GM21390 (cell line): ENCODE results near the gene RAPGEF2.

Experiments
- ATAC-seq: cut with Tn5 transposase; IDR thresholded peaks from one replicate; pipeline ENCODE4 v1.9.1; 2021; ENCODE audit not compliant: unreplicated experiment

The RAPGEF2 gene

GRCh38 chr4:159129814-159130550, 27.1 kb downstream of the RAPGEF2 start:
- no peak for ATAC-seq

- no peak for ATAC-seq
Observed at GRCh38 chr4:159131564-159131963, 28.7 kb downstream of the RAPGEF2 start.

GRCh38 chr4:159134429-159134828, 31.6 kb downstream of the RAPGEF2 start:
- ATAC-seq = no peak

- ATAC-seq = no peak
Observed at GRCh38 chr4:159137176-159137575, 34.3 kb downstream of the RAPGEF2 start.

DNA sequence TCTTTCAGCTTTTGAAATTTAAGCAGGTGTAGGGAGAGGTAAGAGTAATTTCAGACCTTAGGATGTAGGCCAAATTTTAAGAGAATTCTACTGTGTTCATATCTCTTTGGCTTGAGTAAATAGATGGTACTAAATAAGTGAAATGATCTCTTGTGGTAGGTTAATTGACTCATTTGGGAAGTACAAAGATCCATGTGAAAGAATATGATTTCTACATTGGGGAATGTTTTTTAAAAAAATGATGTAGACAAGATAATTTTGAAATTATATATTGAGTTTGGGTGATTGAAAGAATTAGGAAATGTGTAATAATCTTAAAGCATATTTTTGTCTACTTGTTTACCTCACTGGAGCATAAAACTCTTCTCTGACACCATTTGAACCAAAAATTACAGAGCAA, 35.6 kb downstream of the RAPGEF2 start:
- ATAC-seq = no peak

DNA sequence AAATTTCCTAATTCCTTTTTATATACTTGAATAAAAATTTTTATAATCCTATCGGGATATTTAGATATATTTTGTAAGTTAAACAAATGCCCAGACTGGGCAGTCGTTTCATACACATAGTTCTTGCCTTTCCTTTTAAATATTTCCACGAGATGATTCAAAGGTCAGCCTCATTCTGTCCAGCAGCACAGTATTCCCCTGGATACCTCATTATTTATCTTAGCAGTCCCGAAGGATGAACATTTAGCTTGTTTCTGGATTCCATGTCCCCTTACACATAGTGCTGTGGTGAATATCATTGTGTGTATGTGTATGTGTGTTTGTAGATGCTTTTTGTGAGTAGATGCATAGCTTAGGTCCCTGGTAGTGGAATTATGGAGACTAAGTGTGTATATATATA, 38.3 kb downstream of the RAPGEF2 start:
- no peak for ATAC-seq

DNA sequence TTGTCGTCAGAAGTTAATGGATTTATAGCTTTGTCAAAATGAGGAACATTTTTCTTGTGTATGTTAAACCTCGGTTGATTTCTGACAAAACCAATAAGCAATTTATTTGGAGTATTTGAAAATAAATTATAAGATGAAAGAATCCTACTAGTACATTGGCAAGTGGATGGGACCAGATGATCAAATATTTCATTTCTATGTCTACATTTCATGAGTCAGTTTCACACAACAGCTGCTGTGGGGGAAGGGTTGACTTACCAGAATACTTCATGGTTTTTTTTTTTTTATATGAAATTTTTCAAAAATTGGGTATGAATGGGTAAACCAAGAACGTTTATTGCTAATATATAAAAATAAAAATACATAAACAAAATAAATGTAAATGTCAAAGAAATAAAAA, 39.4 kb downstream of the RAPGEF2 start:
- no peak for ATAC-seq

GRCh38 chr4:159142681-159143384, 40.0 kb downstream of the RAPGEF2 start:
- no peak for ATAC-seq

- no peak for ATAC-seq
Observed at GRCh38 chr4:159143687-159144086, 40.8 kb downstream of the RAPGEF2 start.

GRCh38 chr4:159144112-159144694, 41.3 kb downstream of the RAPGEF2 start:
- peak; percentile 64 for ATAC-seq

DNA sequence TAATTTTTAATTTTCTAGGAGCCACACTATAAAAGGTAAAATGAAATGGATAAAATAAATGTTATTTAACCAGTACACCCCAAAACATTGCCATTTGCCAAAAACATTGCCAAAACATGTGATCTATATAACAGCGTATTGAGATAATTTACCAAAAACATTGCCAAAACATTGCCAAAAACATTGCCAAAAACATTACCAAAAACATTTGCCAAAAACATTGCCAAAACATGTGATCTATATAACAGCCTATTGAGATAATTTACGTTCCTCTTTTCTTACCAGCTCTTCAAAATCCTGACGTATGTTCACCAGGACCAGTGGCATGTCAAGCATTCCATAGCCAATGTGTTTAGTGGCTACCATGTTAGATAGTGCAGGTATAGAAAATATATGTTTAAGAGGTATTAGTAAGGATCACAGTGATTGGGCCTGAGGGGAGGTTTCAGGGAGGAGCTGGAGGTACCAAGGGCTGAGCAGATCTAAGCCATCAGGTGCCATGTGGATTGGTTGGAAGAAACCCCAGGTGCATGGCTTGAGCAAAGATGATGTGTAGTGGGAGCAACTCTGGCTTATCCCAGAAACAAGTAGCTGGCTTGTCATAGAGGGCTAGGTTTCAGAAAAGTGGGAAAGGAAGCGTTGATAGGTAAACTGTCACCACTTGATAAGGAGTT, 42.6 kb downstream of the RAPGEF2 start:
- ATAC-seq = no peak

- ATAC-seq = no peak
Observed at GRCh38 chr4:159145992-159146330, 43.1 kb downstream of the RAPGEF2 start.

GRCh38 chr4:159146488-159146887, 43.6 kb downstream of the RAPGEF2 start:
- ATAC-seq = no peak

DNA sequence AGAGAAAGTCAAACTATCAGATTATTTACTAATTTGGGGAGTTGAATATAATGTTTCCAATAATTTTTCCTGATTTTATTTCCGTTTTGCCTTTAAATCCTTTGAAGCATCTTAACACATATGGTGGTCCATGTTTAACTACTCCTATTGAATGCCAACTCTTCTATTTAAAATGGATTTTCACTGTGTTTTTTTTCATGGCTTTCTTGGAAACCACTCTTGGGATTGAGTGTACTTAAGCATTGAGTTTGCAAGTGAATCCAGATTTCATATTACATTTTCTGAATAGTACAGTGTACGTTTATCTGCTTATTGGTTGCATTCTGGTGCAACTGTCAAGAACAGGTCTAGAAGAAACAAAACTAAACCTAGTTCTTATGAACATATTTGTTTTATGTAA, 45.6 kb downstream of the RAPGEF2 start:
- no peak for ATAC-seq

DNA sequence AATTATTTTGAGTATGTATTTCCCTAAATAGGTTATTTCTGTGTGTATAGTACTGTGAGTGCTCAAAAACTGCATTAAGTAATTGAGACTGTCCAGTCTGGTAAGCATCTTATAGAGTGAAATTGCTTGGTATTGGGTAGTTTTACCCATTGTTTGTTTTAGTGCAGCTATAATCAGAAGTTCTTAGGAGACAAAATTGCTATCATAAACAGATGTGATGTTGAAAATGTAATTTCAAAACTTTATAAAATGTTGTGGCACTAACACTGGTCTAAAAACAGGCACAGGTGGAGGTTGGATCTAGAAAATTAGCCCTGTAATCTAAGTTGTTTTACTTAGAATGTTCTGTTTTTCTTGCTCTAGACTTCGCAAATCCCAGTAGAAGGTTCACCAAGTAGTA, 46.8 kb downstream of the RAPGEF2 start:
- no peak for ATAC-seq

DNA sequence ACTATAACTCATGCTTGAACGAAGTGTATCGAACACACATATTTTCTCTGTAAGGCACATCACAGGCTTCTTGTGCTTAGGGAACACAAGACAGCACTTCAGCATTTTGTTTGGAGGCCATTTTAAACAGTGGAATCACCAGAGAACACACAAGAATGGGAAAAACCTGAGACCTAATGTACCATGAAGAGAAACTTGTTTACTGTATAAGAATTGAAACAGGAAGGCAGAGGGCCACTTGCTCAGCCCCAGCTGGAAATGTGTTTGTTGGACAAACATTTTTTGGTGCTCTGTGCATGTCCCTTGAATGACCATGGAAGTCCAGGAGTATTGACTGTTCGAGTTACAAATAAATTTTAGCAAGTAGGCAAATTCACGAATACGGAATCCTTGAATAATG, 47.5 kb downstream of the RAPGEF2 start:
- ATAC-seq = peak; percentile 33

GRCh38 chr4:159150821-159151390, 48.0 kb downstream of the RAPGEF2 start:
- ATAC-seq = peak; percentile 46

GRCh38 chr4:159151689-159152088, 48.8 kb downstream of the RAPGEF2 start:
- ATAC-seq = no peak

DNA sequence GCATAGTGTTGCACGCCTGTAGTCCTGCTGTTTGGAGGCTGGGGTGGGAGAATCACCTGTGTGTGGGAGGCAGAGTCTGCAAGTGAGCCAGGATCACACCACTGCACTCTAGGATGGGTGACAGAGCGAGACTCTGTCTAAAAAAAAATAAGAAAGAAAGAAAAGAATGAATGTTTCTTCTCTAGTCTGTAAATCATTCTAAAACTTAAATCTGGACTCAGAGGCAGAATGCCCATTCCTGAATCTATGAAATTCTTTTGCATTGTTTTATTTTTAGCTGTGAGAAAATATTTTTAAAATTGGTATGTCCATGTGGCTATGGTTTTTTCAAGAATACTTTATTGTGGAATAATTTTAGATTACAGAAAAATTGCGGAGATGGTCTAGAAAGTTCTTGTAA, 49.3 kb downstream of the RAPGEF2 start:
- no peak for ATAC-seq

- no peak for ATAC-seq
Observed at GRCh38 chr4:159153669-159154068, 50.8 kb downstream of the RAPGEF2 start.

DNA sequence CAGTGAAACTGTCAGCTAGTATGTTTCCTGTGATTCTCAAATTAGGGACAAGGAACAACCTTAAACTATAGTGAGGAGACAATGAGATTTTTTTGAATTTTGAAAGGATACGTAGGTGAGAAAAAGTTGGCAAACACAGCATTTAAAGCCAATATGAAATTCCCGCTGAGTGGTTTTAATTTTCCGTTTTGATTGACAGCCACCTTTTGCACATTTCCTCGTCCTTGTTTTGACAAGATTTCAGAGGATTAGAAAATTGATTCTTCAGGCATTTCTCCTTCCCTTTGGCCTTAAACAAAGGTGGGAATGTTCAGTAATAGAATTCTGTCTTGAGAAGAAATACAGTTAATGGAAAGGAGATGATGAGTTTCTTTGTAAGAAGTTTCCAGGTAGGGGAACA, 52.2 kb downstream of the RAPGEF2 start:
- no peak for ATAC-seq
